Activated T-cell treated with anti-CD3 and anti-CD28 coated beads for 48 hours (primary cell): Measurements from ENCODE around the gene ASPM.
"Not testable (repeated sequence)": the region's sequence is repeated elsewhere in the genome, so short reads cannot be mapped to it uniquely, and the experiment has no call there.

Experiments
- DNase-seq: peaks from one replicate; pipeline ENCODE4 v3.0.0-alpha.2; 2020; ENCODE audit warnings: low read depth

The ASPM gene

GRCh38 chr1:197143276-197143675, 3.2 kb downstream of the ASPM start:
- DNase-seq: no peak

- DNase-seq: no peak
These were observed 4.9 kb downstream of the ASPM start for GRCh38 chr1:197141575-197141974.

- no peak for DNase-seq
These were observed 6.3 kb downstream of the ASPM start for GRCh38 chr1:197140121-197140520.

GRCh38 chr1:197139169-197139568, 7.3 kb downstream of the ASPM start:
- DNase-seq: no peak

GRCh38 chr1:197137322-197137721, 9.1 kb downstream of the ASPM start:
- no peak for DNase-seq

GRCh38 chr1:197130677-197131304, 15.7 kb downstream of the ASPM start:
- no peak for DNase-seq

DNA sequence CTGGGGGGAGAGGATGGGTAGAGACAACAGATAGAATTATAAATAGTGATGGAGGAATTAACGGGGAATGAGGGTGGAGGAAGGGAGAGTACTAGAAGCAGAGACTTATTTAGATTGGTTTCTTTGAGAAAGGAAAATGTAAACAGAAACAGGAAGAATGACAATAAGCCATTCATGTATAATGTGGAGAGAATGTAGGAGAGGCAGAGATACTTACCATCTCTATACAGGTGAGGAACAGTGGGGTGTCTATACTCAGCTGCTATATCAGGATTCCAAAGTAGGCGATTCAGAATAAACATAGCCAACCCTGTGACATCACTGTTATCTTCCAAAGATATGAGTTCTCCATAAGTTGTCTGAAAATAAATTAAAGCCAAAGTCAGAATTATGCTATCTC, 16.8 kb downstream of the ASPM start:
- DNase-seq: no peak

GRCh38 chr1:197127246-197127912, 19.1 kb downstream of the ASPM start:
- DNase-seq: no peak

GRCh38 chr1:197126691-197127090, 19.8 kb downstream of the ASPM start:
- DNase-seq: no peak

- DNase-seq: no peak
These were observed 22.1 kb downstream of the ASPM start for GRCh38 chr1:197124376-197124775.

DNA sequence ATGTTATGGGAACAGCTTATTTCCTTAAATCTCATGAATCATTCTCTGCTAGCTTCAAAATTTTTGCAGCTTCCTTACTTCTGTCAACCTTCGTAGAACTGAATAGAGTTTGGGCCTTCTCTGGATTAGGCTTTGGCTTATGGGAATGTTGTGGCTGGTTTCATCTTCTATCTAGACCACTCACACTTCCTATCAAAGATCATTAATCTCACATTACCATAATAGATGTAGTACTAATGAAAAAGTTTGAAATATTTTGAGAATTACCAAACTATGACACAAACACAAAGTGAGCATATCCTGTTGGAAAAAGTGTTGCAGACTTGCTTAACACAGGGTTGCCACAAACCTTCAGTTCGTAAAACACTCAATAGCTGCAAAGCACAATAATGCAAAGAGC, 30.3 kb downstream of the ASPM start:
- DNase-seq: no peak

DNA sequence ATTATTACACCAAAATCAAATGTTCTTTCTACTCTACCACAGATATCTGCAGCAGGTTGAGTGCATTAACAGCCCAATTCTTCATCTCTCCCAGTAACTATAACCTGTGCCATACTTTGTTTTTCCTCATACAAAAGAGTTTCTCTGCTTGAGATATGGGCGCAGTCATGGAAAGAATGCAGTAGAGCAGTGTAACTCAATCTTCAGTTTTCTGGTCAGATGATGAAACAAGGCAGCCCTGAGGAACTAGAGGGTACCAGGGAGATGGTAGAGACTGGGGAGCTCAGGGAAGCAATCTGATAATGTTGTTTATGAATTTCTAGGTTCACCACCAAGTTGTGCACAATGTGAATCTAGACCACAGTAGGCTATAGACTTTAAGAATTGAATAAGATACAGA, 39.6 kb downstream of the ASPM start:
- no peak for DNase-seq

DNA sequence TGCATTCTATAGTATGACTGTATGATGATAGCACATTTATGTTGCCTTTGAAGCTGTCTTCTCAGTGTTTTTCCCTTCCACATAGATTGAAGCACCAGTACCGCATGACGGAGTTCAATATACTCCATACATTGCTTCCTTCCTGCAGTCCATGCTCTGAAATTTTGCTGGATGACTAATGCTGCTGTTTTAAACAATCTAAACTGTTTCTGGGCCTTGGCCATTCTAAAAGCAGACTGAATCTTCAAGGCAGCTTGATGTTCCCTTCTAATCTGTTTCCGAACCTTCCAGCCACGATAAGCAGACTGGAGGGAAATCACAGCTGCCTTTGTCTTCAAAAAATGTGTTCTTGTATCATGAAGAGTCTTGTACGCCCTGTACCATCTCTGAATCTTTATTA, 43.2 kb downstream of the ASPM start:
- DNase-seq: no peak

DNA sequence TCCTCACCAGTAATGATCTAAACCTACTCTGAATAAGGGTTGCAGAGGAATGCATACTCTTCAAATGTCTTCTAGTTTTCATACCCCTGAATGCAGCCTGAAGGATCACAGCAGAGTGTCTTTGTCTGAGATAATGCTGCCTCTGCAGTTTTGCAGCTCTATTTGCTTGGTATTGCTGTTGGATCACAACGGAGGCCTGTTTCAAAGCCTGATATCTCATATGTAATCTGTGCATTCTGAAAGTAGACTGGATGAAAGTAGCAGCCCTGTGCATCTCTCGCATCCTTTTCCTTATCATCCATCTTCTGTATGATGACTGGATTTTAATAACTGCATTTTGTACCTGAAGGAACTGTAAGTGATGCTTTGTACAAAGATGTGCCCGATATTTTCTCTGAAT, 44.5 kb downstream of the ASPM start:
- DNase-seq: no peak

- no peak for DNase-seq
These were observed 45.8 kb downstream of the ASPM start for GRCh38 chr1:197100677-197101076.

DNA sequence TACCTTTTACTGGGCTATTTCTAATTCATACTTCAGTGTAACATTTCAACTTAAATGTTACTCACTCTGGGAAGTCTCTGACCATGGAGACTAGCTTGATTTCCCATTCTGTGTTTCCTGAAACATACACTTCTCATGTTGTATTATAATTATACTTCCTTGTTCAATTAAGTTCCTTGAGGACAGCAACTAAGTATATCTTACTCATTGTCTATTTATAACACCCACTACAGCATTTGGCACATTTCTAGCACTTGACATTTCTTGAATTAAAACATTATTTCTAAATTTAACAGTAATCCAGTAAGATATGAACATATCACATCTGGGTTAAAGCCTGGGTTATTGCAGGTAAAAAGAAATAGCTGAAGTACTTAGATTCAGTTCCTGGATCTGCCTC, 47.0 kb downstream of the ASPM start:
- no peak for DNase-seq

GRCh38 chr1:197096971-197097370, 49.5 kb downstream of the ASPM start:
- DNase-seq: not testable (repeated sequence)

- DNase-seq: no peak
These were observed 50.3 kb downstream of the ASPM start for GRCh38 chr1:197096137-197096536.

GRCh38 chr1:197093226-197093885, 53.1 kb downstream of the ASPM start:
- no peak for DNase-seq

DNA sequence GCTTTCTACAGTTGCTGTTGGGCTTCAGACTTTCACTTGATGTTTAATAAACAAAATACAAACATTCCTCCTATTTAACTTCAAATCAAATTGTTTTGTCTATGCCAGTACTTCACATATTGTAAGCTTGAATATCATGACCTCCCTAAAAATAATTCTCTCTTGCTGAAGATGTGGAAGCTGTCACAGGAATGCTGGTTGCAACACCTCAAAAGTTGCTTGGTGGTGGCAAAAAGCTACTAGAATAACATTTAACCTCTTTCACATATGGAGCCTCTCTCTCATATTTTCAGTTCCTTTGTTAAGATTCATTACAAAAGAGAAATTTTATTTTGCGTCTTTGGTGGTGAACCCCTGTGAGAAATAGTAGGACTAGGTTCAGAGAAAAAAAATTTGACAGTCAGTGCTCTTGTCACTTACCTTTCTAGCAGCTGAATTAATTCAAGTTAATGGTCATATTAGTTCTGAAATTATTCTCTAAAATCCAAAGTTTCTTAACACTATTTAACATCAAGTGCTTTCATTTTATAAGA, 53.9 kb downstream of the ASPM start:
- no peak for DNase-seq

GRCh38 chr1:197083474-197083873, 63.0 kb downstream of the ASPM start:
- no peak for DNase-seq

DNA sequence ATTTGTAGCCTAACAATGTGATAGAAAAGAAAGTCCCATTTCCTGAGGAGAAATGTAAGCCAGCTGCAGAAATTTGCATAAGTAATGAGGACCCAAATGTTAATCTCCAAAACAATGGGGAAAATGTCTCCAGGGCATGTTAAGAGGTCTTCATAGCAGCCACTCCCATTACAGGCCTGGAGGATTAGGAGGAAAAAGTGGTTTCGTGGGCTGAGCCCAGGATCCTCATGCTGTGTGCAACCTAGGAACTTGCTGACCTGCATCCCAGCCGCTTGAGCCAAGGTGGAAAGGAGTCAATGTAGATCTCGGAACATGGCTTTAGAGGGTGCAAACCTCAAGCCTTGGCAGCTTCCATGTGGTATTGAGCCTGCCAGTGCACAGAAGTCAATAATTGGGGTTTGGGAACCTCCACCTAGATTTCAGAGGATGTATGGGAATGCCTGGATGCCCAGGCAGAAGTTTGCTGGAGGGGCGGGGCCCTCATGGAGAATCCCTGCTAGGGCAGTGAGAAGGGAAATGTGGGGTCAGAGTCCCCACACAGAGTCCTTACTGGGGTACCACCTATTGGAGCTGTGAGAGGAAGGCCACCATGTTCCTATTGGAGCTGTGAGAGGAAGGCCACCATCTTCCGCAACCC, 65.2 kb downstream of the ASPM start:
- DNase-seq: no peak

- no peak for DNase-seq
These were observed 66.1 kb downstream of the ASPM start for GRCh38 chr1:197080323-197080722.
